ENCODE data around the gene SUSD4.
"Not testable (repeated sequence)": the region's sequence is repeated elsewhere in the genome, so short reads cannot be mapped to it uniquely, and the experiment has no call there.

Gene SUSD4, protein sequence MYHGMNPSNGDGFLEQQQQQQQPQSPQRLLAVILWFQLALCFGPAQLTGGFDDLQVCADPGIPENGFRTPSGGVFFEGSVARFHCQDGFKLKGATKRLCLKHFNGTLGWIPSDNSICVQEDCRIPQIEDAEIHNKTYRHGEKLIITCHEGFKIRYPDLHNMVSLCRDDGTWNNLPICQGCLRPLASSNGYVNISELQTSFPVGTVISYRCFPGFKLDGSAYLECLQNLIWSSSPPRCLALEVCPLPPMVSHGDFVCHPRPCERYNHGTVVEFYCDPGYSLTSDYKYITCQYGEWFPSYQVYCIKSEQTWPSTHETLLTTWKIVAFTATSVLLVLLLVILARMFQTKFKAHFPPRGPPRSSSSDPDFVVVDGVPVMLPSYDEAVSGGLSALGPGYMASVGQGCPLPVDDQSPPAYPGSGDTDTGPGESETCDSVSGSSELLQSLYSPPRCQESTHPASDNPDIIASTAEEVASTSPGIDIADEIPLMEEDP

DNA sequence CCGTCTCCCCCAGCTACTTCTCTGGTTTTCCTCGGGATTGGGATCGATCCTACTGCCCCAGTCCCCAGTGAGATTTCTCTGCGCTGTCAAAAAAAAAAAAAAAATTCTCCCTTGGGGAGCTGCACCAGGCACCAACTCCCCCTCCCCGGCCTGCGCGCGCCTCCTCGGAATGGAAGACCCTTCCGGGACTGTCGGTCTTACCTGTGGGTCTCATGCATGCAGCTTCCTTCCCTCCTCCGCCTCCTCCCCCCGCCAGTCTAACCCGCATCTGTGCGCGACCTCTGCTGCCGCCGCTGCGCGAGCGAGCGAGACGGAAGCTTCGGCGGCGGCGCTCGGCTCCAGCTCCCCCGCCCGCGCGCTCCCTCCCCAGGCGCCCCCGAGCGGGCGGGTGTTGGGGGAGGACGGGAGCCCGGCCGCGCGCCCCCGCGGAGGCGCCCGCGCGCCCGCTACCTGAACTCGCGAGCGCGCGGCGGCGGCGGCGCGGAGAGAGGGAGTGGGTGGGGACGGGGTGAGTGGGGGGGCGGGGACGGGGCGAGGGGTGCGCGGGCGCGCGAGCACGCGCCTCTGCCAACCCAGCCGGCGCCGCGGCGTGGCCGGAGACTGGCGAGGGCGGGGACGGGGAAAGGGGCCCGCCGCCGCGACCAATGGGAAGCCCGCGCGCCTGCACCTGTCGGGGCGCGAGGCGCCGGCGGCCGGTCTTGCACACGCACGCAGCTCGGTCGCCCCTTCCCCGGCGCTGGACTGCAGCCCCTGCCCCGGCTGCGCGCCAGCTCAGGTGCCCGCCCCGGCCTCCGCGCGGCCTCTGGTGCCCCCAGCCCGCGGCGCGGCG is at the start of gene SUSD4:
Gene SUSD4 (minus strand): TSS at position 321 of the 829 bp plus-strand sequence. CDS start 751 bp downstream, outside the sequence.
- no peak for DNase-seq

- no peak for DNase-seq
Measured at GRCh38 chr1:223413216-223413615, 49.2 kb upstream of the SUSD4 start.

GRCh38 chr1:223411710-223412109 is 47.7 kb upstream of the SUSD4 start:
- DNase-seq = no peak

GRCh38 chr1:223411309-223411708 is 47.3 kb upstream of the SUSD4 start:
- no peak for DNase-seq

DNA sequence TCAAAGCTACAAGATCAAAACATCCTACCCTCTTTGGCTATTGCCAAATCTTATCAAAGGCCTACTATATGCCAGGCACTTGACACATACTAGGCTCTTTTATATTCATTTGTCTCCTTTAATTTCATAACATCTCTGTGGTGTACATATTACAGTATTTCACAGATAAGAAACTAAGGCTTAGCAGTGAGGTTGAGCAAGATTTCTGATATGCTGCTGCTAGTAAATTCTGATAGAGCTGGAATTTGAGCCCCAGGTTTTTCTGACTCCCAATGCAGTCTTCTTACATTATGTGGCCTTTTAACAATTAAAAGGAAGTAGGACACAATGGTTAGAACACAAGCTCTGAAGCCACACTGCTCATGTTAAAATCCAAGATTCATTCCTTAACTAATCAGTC is 46.1 kb upstream of the SUSD4 start:
- no peak for DNase-seq

GRCh38 chr1:223405507-223405906 is 41.5 kb upstream of the SUSD4 start:
- DNase-seq = no peak

- no peak for DNase-seq
Measured at GRCh38 chr1:223403184-223403815, 39.3 kb upstream of the SUSD4 start.

GRCh38 chr1:223402790-223403142 is 38.8 kb upstream of the SUSD4 start:
- no peak for DNase-seq

DNA sequence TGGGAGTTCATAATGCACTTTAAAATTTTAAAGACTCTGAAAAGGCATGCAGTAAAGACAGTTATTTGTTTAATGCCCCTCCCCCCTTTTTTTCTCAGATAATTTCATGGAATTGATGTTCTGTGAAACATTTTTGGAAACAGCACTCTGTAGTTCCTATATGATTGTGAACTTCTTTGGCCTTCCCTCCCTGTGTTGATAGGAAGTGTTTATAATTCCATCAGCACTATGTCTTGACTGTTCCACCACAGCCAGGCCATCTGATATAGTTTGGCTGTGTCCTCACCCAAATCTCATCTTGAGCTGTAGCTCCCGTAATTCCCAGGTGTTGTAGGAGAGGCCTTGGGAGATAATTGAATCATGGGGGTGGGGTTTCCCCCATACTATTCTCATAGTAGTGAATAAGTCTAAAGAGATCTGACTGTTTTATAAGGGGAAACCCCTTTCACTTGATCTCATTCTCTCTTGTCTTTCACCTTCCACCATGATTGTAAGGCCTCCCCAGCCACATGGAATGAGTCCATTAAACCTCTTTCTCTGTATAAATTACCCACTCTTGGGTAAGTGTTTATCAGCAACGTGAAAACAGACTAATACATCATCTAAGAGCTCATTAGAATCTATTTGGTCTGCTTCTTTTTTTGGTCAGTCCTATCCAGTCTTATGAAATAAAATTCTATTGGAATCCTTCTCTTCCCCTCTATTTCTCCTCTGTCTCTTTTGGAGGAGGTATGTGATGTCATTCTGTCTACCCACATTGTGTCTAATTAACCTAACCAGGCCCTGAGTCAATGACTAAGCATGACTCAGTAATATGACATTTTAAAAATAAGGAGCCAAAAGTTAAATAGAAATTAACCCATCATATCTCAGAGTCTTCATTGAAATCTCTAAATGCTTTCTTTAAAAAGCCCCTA is 38.2 kb upstream of the SUSD4 start:
- DNase-seq = no peak

GRCh38 chr1:223399393-223399792 is 35.4 kb upstream of the SUSD4 start:
- not testable (repeated sequence) for DNase-seq

- no peak for DNase-seq
Measured at GRCh38 chr1:223394706-223395105, 30.7 kb upstream of the SUSD4 start.

GRCh38 chr1:223394242-223394641 is 30.3 kb upstream of the SUSD4 start:
- no peak for DNase-seq

DNA sequence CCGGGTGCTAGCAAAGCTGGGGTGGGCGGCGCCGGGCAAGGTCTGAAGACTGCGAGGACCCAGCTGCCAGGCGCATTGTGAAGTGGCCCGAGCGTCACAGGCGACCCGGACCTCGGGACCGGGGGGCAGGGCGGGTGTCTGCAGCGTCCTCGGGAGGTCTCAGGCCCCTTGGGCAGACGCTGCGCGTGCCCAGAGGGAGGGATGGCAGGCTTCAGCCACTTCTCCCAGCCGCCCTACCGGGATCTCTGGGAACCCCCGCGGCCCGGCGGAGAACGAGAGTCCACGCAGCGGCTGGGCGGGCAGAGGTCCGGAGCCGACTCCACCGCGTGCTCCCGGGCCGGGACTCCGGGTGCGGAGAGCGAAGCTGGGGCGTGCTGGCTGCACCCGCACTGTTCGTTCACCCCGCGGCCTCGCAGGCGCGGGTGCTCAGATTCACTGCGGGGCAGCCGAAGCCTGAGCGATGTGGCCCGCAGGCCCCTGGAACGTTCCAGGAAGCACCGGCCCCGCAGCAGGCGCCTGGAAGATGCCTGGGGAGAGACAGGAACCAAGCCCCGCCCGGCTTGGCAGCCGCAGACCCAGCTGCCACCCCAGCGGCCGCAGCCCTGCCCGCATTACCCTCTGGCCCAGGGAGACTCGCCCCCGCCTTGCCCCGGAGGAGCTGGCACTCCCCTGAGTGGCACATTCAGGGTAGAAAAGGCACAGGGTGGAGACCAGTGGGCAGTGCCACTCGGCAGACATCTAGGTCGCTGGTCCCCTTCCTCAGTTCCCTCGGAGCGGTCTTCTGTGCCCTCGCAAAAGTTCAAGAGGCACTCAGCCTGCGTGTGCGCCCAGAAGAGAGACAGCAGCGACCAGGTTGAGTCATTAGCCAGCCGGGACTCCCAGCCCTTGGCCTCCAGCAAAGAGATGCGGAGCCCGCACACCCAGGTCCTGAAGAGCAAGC is 29.6 kb upstream of the SUSD4 start, which contains the start of gene CCDC185:
Gene CCDC185 (plus strand): TSS at position 141 of the 940 bp plus-strand sequence. CDS start 61 bp downstream, at position 202.
- DNase-seq = no peak

- no peak for DNase-seq
Measured at GRCh38 chr1:223390618-223391017, 26.6 kb upstream of the SUSD4 start.

- DNase-seq = no peak
Measured at GRCh38 chr1:223386013-223386412, 22.0 kb upstream of the SUSD4 start.

DNA sequence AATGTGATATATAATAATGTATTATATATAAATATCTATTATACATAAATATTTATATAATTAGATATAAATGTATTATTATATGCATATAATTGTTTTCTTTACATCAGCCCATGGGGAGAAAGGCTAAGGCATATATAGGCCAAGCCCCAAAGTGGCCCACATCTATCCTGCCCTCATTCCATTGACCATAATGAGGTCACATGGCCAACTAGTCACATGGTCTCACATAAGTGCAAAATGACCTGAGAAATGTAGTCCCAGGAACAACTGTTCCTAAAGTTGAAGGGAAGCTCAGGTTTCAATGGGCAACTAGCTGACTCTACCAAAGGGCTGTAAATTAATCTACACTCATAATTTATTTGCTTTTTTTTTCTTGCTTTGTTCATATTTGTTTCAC is 14.8 kb upstream of the SUSD4 start:
- DNase-seq = no peak

- no peak for DNase-seq
Measured at GRCh38 chr1:223374064-223374610, 10.2 kb upstream of the SUSD4 start.

DNA sequence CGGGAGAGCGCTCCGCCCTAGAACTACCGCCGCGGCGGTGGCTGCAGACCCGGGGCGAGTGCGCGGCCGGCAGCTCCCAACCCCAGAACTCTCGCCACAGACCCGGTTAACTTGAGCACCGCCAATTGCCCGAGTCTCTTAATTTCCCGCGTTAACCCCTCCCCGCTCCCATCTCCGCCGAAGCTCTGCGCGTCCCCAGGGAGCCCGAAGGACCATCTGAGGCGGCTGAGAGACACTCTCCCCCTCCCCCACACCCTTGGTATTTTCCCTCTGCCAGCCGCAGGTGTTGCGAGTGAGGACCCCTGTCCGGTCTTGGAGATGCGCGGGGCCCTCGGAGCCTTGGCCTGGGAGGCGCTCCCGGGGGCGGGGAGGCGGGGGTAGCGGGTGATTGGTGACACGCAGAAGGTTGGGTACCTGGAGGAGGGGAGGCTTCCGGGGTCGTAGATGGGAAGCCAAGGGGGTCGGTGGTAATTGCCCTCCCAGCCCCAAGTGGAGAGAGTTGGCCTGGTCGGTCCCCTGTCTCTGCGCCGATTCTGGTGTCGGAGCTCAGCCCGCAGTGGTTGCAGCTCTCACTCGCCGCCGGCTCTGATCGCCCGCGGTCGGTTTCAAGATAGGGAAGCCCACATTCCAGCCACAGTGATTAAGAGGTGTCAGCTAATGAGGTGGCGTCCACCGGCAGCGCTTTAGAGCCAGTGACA is 858 bp upstream of the SUSD4 start:
- no peak for DNase-seq

DNA sequence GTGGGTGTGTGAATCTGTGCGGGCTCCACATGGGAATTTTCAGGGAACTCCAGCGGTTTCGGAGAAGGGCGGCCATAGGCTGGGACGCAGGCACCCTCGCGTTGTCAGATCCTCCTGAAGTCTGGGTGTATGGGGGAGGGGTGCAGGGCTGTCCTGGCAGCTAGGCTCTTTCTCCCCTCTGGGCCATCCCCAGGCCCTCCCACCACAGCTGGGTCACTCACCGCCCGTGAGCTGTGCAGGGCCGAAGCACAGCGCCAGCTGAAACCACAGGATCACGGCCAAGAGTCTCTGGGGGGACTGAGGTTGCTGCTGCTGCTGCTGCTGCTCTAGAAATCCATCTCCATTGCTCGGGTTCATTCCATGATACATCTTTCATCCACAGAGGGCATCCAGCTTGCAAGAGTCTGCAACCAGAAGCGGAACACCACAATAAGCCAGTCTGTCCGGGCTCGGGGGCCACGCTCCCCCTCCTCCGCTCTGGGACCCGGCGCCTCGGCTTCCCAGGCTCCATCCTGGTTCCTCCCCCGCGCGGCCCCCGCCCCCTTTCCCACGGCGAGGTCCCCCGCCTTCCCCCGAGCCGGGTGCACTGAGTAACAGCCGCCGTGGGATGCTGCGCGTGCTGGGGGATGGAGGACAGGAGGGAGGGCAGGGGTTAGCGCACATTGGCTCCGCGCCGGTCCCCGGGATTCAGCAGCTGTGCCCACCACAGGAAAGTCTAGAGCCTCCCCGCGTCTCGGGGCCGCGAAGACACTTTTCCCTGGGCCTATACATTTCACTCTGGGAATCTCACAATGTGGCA is 720 bp downstream of the SUSD4 start:
- peak; percentile 10 for DNase-seq
